ENCODE results near the gene STK40.

The STK40 gene

GRCh38 chr1:36304970-36305914 is 80.5 kb downstream of the STK40 start:
- no peak for DNase-seq
- H3K9me3 ChIP-seq (ENCODE audit: insufficient read depth, low read depth, low read length): peaks cover 2% of the 10 kb centered on the region
- no peak overlapping the region for H3K23ac ChIP-seq (ENCODE audit: low read length)
- peak overlapping the region; percentile 21 for H2BK120ac ChIP-seq (ENCODE audit: insufficient read depth, low read length, poor library complexity)
- no CpG with 5 or more reads among the region's 10 CpGs for WGBS (ENCODE audit: extremely low coverage, insufficient coverage, insufficient read length)
- no peak overlapping the region for H2BK12ac ChIP-seq (ENCODE audit: low read length)
- no peak overlapping the region for H3K4ac ChIP-seq (ENCODE audit: low read depth, low read length)
- H3K14ac ChIP-seq (ENCODE audit: low read length): no peak overlapping the region
- no peak overlapping the region for H3K9ac ChIP-seq (ENCODE audit: low read length)
- no peak overlapping the region for H2AFZ ChIP-seq (ENCODE audit: insufficient read depth, low read length, poor library complexity)
- no peak overlapping the region for H4K91ac ChIP-seq (ENCODE audit: low read depth, low read length)
- H2AK5ac ChIP-seq (ENCODE audit: low read length): no peak overlapping the region
- peak overlapping the region; percentile 12 for H4K12ac ChIP-seq (ENCODE audit: low read depth, low read length)
- no peak overlapping the region for H3K4me3 ChIP-seq (ENCODE audit: low read depth, low read length)
- H3K79me2 ChIP-seq (ENCODE audit: control insufficient read depth, insufficient read depth, low read length, poor library complexity): peaks cover 3% of the 10 kb centered on the region
- no peaks in the 10 kb centered on the region for H3K27me3 ChIP-seq (ENCODE audit: insufficient read depth, low read length)
- H3K79me1 ChIP-seq (ENCODE audit: low read length): peaks cover 5% of the 10 kb centered on the region
- peaks cover 31 to 46% of the 10 kb centered on the region in 2 experiments for H3K36me3 ChIP-seq (ENCODE audit: control insufficient read depth in 1 of 2, insufficient read depth in 2 of 2, low read length in 2 of 2)
- peaks cover 13 to 16% of the 10 kb centered on the region in 2 experiments for H3K4me1 ChIP-seq (ENCODE audit: control insufficient read depth in 1 of 2, insufficient read depth in 2 of 2, low read length in 2 of 2)
- no peak overlapping the region for H3K18ac ChIP-seq (ENCODE audit: low read length)
- peak overlapping the region; percentile 93 for H3K4me2 ChIP-seq (ENCODE audit: low read length)
- no peak overlapping the region for H2BK5ac ChIP-seq (ENCODE audit: low read depth, low read length, poor library complexity)
- peak overlapping the region; percentile 71 for H3K27ac ChIP-seq (ENCODE audit: low read depth, low read length)
- no peak overlapping the region for H4K8ac ChIP-seq (ENCODE audit: low read depth, low read length)

DNA sequence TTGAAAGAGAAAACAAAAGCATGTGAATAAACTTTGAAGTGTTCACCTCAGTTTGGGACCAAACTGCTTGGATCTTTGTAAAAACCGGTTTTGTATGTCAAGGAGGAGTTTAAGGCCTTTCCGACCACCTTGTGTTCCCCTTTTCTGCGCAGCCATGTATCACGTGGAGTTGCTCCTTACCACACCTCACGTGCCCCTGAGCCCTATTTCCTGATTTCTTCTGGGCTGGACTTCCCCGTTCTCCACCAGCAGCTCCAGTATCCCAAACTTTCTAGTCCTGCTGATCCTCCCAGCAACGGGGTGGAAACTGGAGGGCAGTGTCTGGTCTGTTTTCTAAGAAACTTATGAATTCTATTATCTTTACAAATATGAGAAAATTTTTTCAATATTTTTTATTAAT is 81.2 kb downstream of the STK40 start:
- H3K18ac ChIP-seq (ENCODE audit: low read length): no peak overlapping the region
- peaks cover 2% of the 10 kb centered on the region for H3K9me3 ChIP-seq (ENCODE audit: insufficient read depth, low read depth, low read length)
- no peak overlapping the region for H3K4me3 ChIP-seq (ENCODE audit: low read depth, low read length)
- no peak overlapping the region for H3K4ac ChIP-seq (ENCODE audit: low read depth, low read length)
- H3K9ac ChIP-seq (ENCODE audit: low read length): no peak overlapping the region
- DNase-seq: peak in 1 of 2 donors; percentile 30
- WGBS (ENCODE audit: extremely low coverage, insufficient coverage, insufficient read length): no CpG with 5 or more reads among the region's 7 CpGs
- H2BK120ac ChIP-seq (ENCODE audit: insufficient read depth, low read length, poor library complexity): no peak overlapping the region
- peaks cover 13 to 16% of the 10 kb centered on the region in 2 experiments for H3K4me1 ChIP-seq (ENCODE audit: control insufficient read depth in 1 of 2, insufficient read depth in 2 of 2, low read length in 2 of 2)
- peaks cover 31 to 47% of the 10 kb centered on the region in 2 experiments for H3K36me3 ChIP-seq (ENCODE audit: control insufficient read depth in 1 of 2, insufficient read depth in 2 of 2, low read length in 2 of 2)
- H3K23ac ChIP-seq (ENCODE audit: low read length): no peak overlapping the region
- peaks cover 5% of the 10 kb centered on the region for H3K79me1 ChIP-seq (ENCODE audit: low read length)
- H3K4me2 ChIP-seq (ENCODE audit: low read length): no peak overlapping the region
- no peak overlapping the region for H2BK5ac ChIP-seq (ENCODE audit: low read depth, low read length, poor library complexity)
- no peak overlapping the region for H2AK5ac ChIP-seq (ENCODE audit: low read length)
- no peak overlapping the region for H4K12ac ChIP-seq (ENCODE audit: low read depth, low read length)
- no peak overlapping the region for H3K27ac ChIP-seq (ENCODE audit: low read depth, low read length)
- peaks cover 3% of the 10 kb centered on the region for H3K79me2 ChIP-seq (ENCODE audit: control insufficient read depth, insufficient read depth, low read length, poor library complexity)
- no peak overlapping the region for H2AFZ ChIP-seq (ENCODE audit: insufficient read depth, low read length, poor library complexity)
- H2BK12ac ChIP-seq (ENCODE audit: low read length): no peak overlapping the region
- H4K8ac ChIP-seq (ENCODE audit: low read depth, low read length): no peak overlapping the region
- H3K14ac ChIP-seq (ENCODE audit: low read length): no peak overlapping the region
- H3K27me3 ChIP-seq (ENCODE audit: insufficient read depth, low read length): no peaks in the 10 kb centered on the region
- H4K91ac ChIP-seq (ENCODE audit: low read depth, low read length): no peak overlapping the region

- WGBS (ENCODE audit: extremely low coverage, insufficient coverage, insufficient read length): no CpG with 5 or more reads among the region's 23 CpGs
- H3K4me2 ChIP-seq (ENCODE audit: low read length): no peak overlapping the region
- H3K4ac ChIP-seq (ENCODE audit: low read depth, low read length): no peak overlapping the region
- H3K14ac ChIP-seq (ENCODE audit: low read length): no peak overlapping the region
- H3K9me3 ChIP-seq (ENCODE audit: insufficient read depth, low read depth, low read length): peaks cover 2% of the 10 kb centered on the region
- H3K79me2 ChIP-seq (ENCODE audit: control insufficient read depth, insufficient read depth, low read length, poor library complexity): peaks cover 3% of the 10 kb centered on the region
- no peak for DNase-seq
- H3K18ac ChIP-seq (ENCODE audit: low read length): no peak overlapping the region
- H2BK12ac ChIP-seq (ENCODE audit: low read length): no peak overlapping the region
- H2AFZ ChIP-seq (ENCODE audit: insufficient read depth, low read length, poor library complexity): no peak overlapping the region
- H4K91ac ChIP-seq (ENCODE audit: low read depth, low read length): no peak overlapping the region
- H3K27ac ChIP-seq (ENCODE audit: low read depth, low read length): no peak overlapping the region
- peaks cover 5% of the 10 kb centered on the region for H3K79me1 ChIP-seq (ENCODE audit: low read length)
- H4K8ac ChIP-seq (ENCODE audit: low read depth, low read length): no peak overlapping the region
- H3K27me3 ChIP-seq (ENCODE audit: insufficient read depth, low read length): no peaks in the 10 kb centered on the region
- no peak overlapping the region for H2BK120ac ChIP-seq (ENCODE audit: insufficient read depth, low read length, poor library complexity)
- no peak overlapping the region for H3K4me3 ChIP-seq (ENCODE audit: low read depth, low read length)
- peaks cover 13 to 16% of the 10 kb centered on the region in 2 experiments for H3K4me1 ChIP-seq (ENCODE audit: control insufficient read depth in 1 of 2, insufficient read depth in 2 of 2, low read length in 2 of 2)
- H2AK5ac ChIP-seq (ENCODE audit: low read length): no peak overlapping the region
- H2BK5ac ChIP-seq (ENCODE audit: low read depth, low read length, poor library complexity): no peak overlapping the region
- H3K36me3 ChIP-seq (ENCODE audit: control insufficient read depth in 1 of 2, insufficient read depth in 2 of 2, low read length in 2 of 2): peaks cover 29 to 45% of the 10 kb centered on the region in 2 experiments
- H3K23ac ChIP-seq (ENCODE audit: low read length): no peak overlapping the region
- no peak overlapping the region for H4K12ac ChIP-seq (ENCODE audit: low read depth, low read length)
- no peak overlapping the region for H3K9ac ChIP-seq (ENCODE audit: low read length)
Measured at GRCh38 chr1:36303650-36304360, 81.9 kb downstream of the STK40 start.

DNA sequence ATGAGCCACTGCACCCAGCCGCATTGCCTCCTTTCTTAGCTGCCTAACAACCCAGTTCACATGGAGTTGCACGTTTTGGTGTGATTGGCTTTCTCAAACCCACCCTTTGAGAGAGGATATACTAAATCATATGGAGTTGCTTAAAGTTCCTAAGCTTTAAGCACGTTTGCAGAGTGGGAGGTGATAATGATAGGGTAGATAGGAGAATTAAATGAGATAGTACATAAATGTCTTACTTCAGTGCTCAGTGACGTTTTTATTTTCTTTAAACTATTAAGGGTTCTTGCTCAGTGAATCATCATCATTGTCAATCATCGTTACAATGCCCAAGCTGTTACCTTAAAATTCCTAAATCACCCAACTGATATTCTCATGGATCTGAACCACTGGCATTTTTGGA is 82.5 kb downstream of the STK40 start:
- no peak overlapping the region for H4K91ac ChIP-seq (ENCODE audit: low read depth, low read length)
- H3K4me1 ChIP-seq (ENCODE audit: control insufficient read depth in 1 of 2, insufficient read depth in 2 of 2, low read length in 2 of 2): peaks cover 13 to 16% of the 10 kb centered on the region in 2 experiments
- no peak overlapping the region for H2BK120ac ChIP-seq (ENCODE audit: insufficient read depth, low read length, poor library complexity)
- H3K36me3 ChIP-seq (ENCODE audit: control insufficient read depth in 1 of 2, insufficient read depth in 2 of 2, low read length in 2 of 2): peaks cover 33 to 47% of the 10 kb centered on the region in 2 experiments
- no peak overlapping the region for H2AFZ ChIP-seq (ENCODE audit: insufficient read depth, low read length, poor library complexity)
- no peak overlapping the region for H2BK5ac ChIP-seq (ENCODE audit: low read depth, low read length, poor library complexity)
- H4K12ac ChIP-seq (ENCODE audit: low read depth, low read length): no peak overlapping the region
- H4K8ac ChIP-seq (ENCODE audit: low read depth, low read length): no peak overlapping the region
- H3K18ac ChIP-seq (ENCODE audit: low read length): no peak overlapping the region
- no peak overlapping the region for H3K4me3 ChIP-seq (ENCODE audit: low read depth, low read length)
- H2BK12ac ChIP-seq (ENCODE audit: low read length): no peak overlapping the region
- no peak overlapping the region for H3K4me2 ChIP-seq (ENCODE audit: low read length)
- no CpG with 5 or more reads among the region's 5 CpGs for whole genome bisulfite sequencing (ENCODE audit: extremely low coverage, insufficient coverage, insufficient read length)
- H3K79me2 ChIP-seq (ENCODE audit: control insufficient read depth, insufficient read depth, low read length, poor library complexity): peaks cover 3% of the 10 kb centered on the region
- H3K79me1 ChIP-seq (ENCODE audit: low read length): peaks cover 5% of the 10 kb centered on the region
- no peak overlapping the region for H3K9ac ChIP-seq (ENCODE audit: low read length)
- H3K4ac ChIP-seq (ENCODE audit: low read depth, low read length): no peak overlapping the region
- H3K27me3 ChIP-seq (ENCODE audit: insufficient read depth, low read length): no peaks in the 10 kb centered on the region
- no peak overlapping the region for H3K27ac ChIP-seq (ENCODE audit: low read depth, low read length)
- DNase-seq: no peak
- no peak overlapping the region for H3K14ac ChIP-seq (ENCODE audit: low read length)
- peaks cover 2% of the 10 kb centered on the region for H3K9me3 ChIP-seq (ENCODE audit: insufficient read depth, low read depth, low read length)
- H3K23ac ChIP-seq (ENCODE audit: low read length): no peak overlapping the region
- H2AK5ac ChIP-seq (ENCODE audit: low read length): no peak overlapping the region

Measured in trophoblast cell (in vitro differentiated cells and primary cell).